GM10266 (cell line): ENCODE results near the gene TM4SF1.
"Not testable (repeated sequence)": the region's sequence is repeated elsewhere in the genome, so short reads cannot be mapped to it uniquely, and the experiment has no call there.

Source experiments
- DNase-seq: peaks from one replicate; pipeline ENCODE4 v3.0.0; 2012; ENCODE audit errors: extremely low spot score
- CTCF ChIP-seq: IDR thresholded peaks from 2 replicates; pipeline ENCODE4 v1.5.1; 2012; ENCODE audit warnings: mild to moderate bottlenecking, low read depth; ENCODE audit not compliant: control insufficient read depth, insufficient read depth; ENCODE audit errors: missing control alignments

The TM4SF1 gene

DNA sequence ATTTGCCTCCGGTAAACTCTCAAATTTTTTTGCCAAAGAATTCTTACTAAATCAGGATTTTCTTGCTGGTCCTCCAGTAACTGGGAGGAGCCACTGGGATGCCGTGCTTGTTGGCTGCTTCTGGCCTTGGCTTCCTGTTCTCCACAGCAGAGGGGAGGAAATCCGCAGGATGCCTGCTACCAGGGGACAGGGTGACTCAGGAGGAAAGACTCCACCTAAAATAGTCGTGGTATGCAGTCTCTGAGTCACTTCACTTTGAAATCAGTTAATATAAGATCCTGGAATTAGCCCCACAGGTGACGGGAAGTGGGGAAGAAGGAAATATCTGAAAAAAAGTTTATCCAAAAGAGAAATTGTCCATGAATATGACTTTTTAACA lies 37.5 kb downstream of the TM4SF1 start:
- no peak for DNase-seq
- TF ChIP-seq CTCF = no peak

- not testable (repeated sequence) for DNase-seq
These were observed 40.0 kb downstream of the TM4SF1 start for GRCh38 chr3:149337486-149337885.

GRCh38 chr3:149336925-149337324 lies 40.5 kb downstream of the TM4SF1 start:
- DNase-seq = no peak
- no peak for TF ChIP-seq CTCF

GRCh38 chr3:149333176-149333859 lies 44.1 kb downstream of the TM4SF1 start, which contains the start of gene TM4SF18:
Gene TM4SF18 (minus strand): TSS chr3:149333636. CDS start chr3:149333382, 254 bp downstream.
- DNase-seq = no peak
- no peak for TF ChIP-seq CTCF

DNA sequence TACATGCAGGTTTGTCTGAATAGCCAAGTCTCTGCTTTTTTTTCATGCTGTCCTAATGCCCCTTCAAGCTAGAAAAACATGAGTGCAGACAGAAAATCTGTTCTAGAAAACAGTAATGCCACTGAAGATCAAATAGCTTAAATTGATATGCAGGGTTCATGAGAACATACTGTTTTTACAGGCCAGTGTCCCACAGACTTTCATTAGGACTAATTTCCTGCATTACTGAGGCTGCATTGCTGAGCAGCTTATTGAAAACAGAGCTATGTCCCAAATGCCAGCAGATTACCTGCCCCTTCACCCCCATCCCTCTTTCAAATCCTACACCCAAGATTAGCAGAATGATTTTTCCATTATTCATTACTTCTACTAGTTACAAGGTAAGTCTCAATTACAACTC lies 44.7 kb downstream of the TM4SF1 start:
- DNase-seq = no peak
- no peak for TF ChIP-seq CTCF

DNA sequence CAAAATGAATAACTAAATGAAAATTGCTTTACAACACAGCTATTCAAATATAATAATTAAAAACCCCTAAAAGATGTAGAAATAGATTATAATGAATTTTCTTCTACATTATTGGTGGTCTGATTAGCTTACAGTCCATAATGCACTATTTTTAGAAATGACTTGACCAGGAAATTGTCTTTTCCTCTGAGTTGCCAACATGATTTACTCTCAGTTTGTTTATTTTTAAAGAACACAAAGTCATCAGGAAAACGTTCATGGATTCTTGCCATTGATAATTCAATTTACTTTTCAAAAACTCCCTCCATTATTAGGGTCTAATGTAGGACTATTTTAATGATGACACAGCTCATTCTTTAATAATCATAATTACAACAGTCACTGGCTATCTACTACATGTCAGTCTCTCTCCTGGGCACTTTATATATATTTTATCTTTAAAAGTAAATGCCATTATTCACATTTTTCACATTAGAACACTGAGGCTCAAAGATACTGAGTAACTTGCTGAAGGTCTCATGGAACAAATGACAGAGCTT lies 45.2 kb downstream of the TM4SF1 start:
- DNase-seq = no peak
- no peak for TF ChIP-seq CTCF

GRCh38 chr3:149331396-149331795 lies 46.1 kb downstream of the TM4SF1 start:
- no peak for TF ChIP-seq CTCF
- DNase-seq = no peak
